ENCODE results near the gene PYM1. TPM values are rescaled to one million over a fixed set of nuclear protein-coding genes. Genes with fewer than 3 reads are reported as not detected.
A peak's percentile ranks its signal among the peaks of the same experiment; 100 is the strongest.
"Not testable (repeated sequence)": the region's sequence is repeated elsewhere in the genome, so short reads cannot be mapped to it uniquely, and the experiment has no call there.

PYM1 gene
- total and polyA plus RNA-seq, 2 donors = 20.1 to 31.1 TPM

DNA sequence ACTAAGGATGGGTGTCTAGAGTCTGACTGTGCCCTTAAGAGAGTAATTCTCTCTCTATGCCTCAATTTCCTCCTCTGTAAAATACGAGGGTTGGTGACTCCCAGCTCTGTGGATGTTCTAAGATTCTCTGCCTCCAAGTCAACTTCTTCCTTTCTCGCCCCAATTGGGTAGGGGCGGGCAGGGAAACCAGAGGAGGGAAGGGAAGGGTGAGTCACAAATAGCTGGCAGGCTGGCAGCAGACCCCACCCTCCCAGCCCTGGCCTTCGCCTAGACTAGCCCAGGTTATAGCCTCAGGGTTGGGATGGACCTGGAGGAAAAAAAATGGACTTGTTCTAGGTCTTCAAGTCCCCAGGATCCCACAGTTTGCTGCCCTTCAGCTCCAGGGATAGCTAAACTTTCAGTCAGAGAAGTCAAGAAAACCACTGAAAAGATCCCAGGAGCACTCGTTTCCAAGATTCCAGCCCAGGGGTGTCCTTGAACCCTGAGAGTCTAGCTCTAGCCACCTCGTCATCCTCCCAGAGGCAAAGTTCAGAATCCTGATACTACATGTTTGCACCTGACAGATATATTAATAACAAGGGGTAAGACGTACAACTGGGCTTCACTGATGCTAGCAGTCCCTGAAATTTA lies 5.6 kb upstream of the PYM1 start:
- DNase-seq (ENCODE audit: extremely low spot score) = no peak
- peaks cover 2% of the 10 kb centered on the region for H3K4me1 ChIP-seq (ENCODE audit: insufficient read depth)
- H3K27ac ChIP-seq (ENCODE audit: low read depth) = peak overlapping the region; percentile 4
- H3K4me3 ChIP-seq (ENCODE audit: low read depth, low read length) = no peak overlapping the region
- 77% methylated on average over 7 of the region's 7 CpGs for WGBS
- no peaks in the 10 kb centered on the region for H3K36me3 ChIP-seq (ENCODE audit: insufficient read depth)

GRCh38 chr12:55932551-55932910 lies 4.8 kb upstream of the PYM1 start:
- Histone ChIP-seq H3K36me3 (ENCODE audit: insufficient read depth) (no peaks in the 10 kb centered on the region), H3K27ac (ENCODE audit: low read depth) (peak overlapping the region; percentile 78), H3K4me3 (ENCODE audit: low read depth, low read length) (peak overlapping the region; percentile 72), H3K4me1 (ENCODE audit: insufficient read depth) (peaks cover 2% of the 10 kb centered on the region)
- no peak for DNase-seq (ENCODE audit: extremely low spot score)
- WGBS = 8% methylated on average over 4 of the region's 4 CpGs

DNA sequence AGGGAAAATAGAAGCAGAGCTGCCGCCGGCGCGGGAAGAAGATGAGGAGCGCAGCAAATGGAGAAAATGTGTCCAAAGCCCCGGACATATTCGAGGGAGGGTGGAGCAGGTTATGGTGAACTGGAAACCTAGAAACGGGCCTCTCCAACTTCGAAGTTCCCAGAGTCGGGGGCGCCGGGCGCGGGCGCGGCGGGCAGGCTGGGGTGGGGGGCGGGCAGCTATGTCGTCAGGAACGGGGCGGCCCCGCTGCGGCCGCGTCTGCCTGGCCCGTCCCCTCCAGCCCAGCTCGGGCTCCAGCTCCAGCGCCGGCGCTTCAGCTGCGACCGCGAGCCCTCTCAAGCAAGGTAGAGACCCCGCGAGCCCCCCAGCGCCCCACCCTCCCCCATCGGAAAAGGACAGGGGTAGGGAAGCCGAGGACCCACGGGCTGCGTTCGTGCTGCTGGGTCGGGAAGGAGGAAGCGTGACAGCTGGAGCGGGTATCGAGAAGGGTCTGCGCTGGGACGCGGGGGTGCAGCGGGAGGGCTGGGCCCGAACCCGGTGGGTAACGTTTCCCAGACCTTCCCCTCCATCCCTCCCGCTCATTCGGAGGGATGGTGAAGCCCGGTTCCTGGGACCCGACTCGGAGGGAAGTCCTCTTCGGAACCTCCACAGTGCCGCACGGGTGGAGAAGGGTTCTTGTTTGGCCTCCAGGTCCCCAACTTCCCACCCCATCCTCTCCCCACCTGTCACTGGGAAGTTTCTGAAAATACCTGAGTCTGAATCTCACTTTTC lies 4.3 kb upstream of the PYM1 start:
- Histone ChIP-seq H3K4me1 (ENCODE audit: insufficient read depth) (peaks cover 2% of the 10 kb centered on the region), H3K36me3 (ENCODE audit: insufficient read depth) (no peaks in the 10 kb centered on the region), H3K4me3 (ENCODE audit: low read depth, low read length) (peak overlapping the region; percentile 72), H3K27ac (ENCODE audit: low read depth) (peak overlapping the region; percentile 84)
- no peak for DNase-seq (ENCODE audit: extremely low spot score)
- 1% methylated on average over 60 of the region's 60 CpGs for WGBS

DNA sequence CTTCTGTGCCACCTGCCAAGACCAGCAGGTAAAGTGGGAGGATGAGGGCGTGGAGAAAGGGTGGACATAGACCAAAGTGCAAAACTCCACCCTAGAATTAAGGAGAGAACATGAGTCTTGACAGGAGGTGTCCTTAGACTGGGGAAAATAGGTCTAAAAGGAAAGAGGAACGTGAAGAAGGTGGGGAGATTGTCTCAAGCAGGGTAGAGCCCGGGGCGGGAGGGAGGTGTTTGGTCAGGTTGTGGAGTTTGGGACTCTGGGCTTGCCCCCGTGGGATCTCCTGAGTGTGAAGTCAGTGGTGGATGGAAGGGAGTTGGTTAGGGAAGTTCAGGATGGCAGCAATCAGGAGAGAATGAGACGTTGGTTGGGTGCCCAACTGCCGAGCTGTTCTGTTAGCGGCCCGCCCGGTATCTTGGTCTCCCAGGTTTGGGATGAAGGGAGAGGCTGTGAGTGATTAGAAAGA lies 3.7 kb upstream of the PYM1 start:
- peak overlapping the region; percentile 84 for H3K27ac ChIP-seq (ENCODE audit: low read depth)

GRCh38 chr12:55930771-55931316 lies 3.1 kb upstream of the PYM1 start, which contains the start of gene DGKA:
DGKA (plus strand) TSS chr12:55931162; CDS start chr12:55936504, 5,342 bp downstream.
- WGBS = 48% methylated on average over 3 of the region's 3 CpGs
- Histone ChIP-seq H3K27ac (ENCODE audit: low read depth) (peak within 1 kb of the TSS; percentile 84), H3K4me1 (ENCODE audit: insufficient read depth) (peaks cover 2% of the 10 kb centered on the region), H3K36me3 (ENCODE audit: insufficient read depth) (no peaks in the 10 kb centered on the region), H3K4me3 (ENCODE audit: low read depth, low read length) (peak within 1 kb of the TSS; percentile 72)
- DNase-seq (ENCODE audit: extremely low spot score) = no peak

More for the DNA sequence above, 3.7 kb upstream of the PYM1 start:
- peak overlapping the region; percentile 72 for H3K4me3 ChIP-seq (ENCODE audit: low read depth, low read length)
- H3K36me3 ChIP-seq (ENCODE audit: insufficient read depth) = no peaks in the 10 kb centered on the region
- H3K4me1 ChIP-seq (ENCODE audit: insufficient read depth) = peaks cover 2% of the 10 kb centered on the region
- no peak for DNase-seq (ENCODE audit: extremely low spot score)
- 11% methylated on average over 10 of the region's 10 CpGs for whole genome bisulfite sequencing

DNA sequence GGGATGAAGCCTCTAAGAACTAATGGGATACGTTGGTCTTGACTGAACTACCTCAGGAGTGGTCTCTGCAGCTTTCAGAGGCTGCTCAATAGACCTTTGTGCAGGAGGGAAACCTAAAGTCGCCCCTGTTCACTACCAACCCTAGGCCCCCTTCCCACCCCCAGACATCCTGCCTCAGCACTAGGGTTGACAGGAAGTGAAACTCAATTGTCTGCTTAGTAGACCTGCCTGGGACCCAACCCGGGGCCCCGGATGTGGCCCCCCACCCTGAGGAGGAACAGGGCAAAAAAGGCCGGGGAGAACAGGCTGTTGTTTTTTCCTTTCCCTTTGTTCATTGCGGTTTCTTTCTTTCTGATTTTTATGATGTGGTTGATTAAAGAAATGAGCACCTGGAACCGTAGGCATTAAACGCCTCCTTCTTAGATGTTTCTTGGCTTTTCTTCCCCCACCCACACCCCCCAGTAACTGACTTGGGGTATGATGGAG lies 1.7 kb upstream of the PYM1 start:
- no peak for DNase-seq (ENCODE audit: extremely low spot score)
- Histone ChIP-seq H3K36me3 (ENCODE audit: insufficient read depth) (no peaks in the 10 kb centered on the region), H3K4me3 (ENCODE audit: low read depth, low read length) (no peak overlapping the region), H3K27ac (ENCODE audit: low read depth) (no peak overlapping the region), H3K4me1 (ENCODE audit: insufficient read depth) (peaks cover 2% of the 10 kb centered on the region)
- WGBS = 62% methylated on average over 8 of the region's 8 CpGs

- H3K36me3 ChIP-seq (ENCODE audit: insufficient read depth) = no peaks in the 10 kb centered on the region
- WGBS = under 1% methylated on average over 42 of the region's 42 CpGs
- H3K4me3 ChIP-seq (ENCODE audit: low read depth, low read length) = peak overlapping the region; percentile 70
- peak overlapping the region; percentile 96 for H3K27ac ChIP-seq (ENCODE audit: low read depth)
- no peaks in the 10 kb centered on the region for H3K4me1 ChIP-seq (ENCODE audit: insufficient read depth)
- DNase-seq (ENCODE audit: extremely low spot score) = peak; percentile 87
Measured at GRCh38 chr12:55926738-55927587, 731 bp downstream of the PYM1 start.

DNA sequence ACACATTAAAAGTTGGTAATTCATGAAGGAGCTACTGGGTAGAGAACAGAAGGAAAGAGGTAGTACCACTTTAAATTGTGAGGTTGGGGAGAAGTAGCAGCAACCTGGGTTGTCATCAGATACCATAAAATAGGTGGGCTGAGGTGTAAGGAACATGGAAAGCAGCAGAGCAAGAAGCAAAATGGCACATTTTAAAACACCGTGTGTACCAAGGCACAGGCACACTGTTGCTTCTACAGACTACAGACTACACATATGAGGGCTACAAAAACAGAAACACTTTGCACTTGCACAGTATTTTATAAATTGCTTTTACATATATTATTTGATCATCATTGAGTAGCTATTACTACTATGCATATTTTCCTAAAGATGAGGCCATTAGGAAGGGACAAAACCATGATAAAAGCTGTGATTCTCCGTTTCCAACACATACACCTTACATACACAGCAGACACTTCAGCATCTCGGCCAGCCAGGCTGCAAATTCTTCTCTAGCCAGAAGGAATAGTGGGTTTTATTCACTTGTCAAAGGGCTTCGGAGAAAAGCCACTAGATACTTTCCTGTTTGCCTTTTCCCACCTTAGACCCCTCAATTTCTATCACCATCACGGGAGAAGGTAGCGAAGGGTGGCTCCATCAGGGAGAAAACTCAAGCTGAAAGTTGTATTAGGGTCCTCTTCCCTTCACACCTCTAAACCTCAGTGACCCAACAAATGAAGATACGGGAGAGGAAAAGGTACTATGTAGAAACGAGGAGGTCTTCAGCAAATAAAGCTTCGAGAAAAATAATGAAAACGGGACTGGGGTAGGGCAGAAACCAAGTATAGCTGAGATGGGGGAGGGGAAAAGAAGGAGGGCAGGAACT lies 1.6 kb downstream of the PYM1 start:
- H3K36me3 ChIP-seq (ENCODE audit: insufficient read depth) = no peaks in the 10 kb centered on the region
- WGBS = 11% methylated on average over 10 of the region's 10 CpGs
- peak overlapping the region; percentile 96 for H3K27ac ChIP-seq (ENCODE audit: low read depth)
- peak overlapping the region; percentile 70 for H3K4me3 ChIP-seq (ENCODE audit: low read depth, low read length)
- DNase-seq (ENCODE audit: extremely low spot score) = no peak
- H3K4me1 ChIP-seq (ENCODE audit: insufficient read depth) = no peaks in the 10 kb centered on the region

- 88% methylated on average over 4 of the region's 4 CpGs for WGBS
- no peak for DNase-seq (ENCODE audit: extremely low spot score)
- Histone ChIP-seq H3K36me3 (ENCODE audit: insufficient read depth) (no peaks in the 10 kb centered on the region), H3K4me1 (ENCODE audit: insufficient read depth) (no peaks in the 10 kb centered on the region), H3K4me3 (ENCODE audit: low read depth, low read length) (no peak overlapping the region), H3K27ac (ENCODE audit: low read depth) (no peak overlapping the region)
Measured at GRCh38 chr12:55925371-55925770, 2.3 kb downstream of the PYM1 start.

DNA sequence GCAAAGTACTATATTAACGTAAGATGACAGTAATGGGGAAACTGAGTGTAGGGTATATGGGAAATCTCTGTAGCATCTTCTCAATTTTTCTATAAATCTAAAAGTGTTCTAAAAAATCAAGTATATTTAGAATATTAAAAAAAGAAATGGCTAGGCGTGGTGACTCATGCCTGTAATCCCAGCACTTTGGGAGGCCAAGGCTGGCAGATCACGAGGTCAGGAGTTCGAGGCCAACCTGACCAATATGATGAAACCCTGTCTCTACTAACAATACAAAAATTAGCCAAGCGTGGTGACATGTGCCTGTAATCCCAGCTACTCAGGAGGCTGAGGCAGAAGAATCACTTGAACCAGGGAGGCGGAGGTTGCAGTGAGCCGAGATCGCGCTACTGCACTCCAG lies 4.0 kb downstream of the PYM1 start:
- H3K4me1 ChIP-seq (ENCODE audit: insufficient read depth); H3K4me3 ChIP-seq (ENCODE audit: low read depth, low read length); H3K36me3 ChIP-seq (ENCODE audit: insufficient read depth); H3K27ac ChIP-seq (ENCODE audit: low read depth); DNase-seq (ENCODE audit: extremely low spot score): not testable (repeated sequence)
- WGBS = 95% methylated on average over 9 of the region's 9 CpGs

DNA sequence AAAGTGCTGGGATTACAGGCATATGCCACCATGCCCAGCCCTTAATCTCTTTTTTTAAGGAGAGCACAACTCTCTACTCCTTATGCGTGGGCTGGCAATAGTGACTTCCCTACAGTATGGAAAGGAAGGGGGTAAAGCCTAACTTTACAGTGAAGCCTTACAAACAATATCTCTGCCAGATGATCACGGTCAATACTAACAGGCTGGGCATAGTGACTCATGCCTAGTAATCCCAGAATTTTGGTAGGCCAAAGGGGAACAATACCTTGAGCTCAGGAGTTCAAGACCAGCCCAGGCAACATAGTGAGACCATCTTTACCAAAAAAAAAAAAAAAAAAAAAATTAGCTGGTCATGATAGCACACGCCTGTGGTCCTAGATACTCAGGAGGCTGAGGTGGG lies 5.6 kb downstream of the PYM1 start:
- Histone ChIP-seq H3K4me1 (ENCODE audit: insufficient read depth) (no peaks in the 10 kb centered on the region), H3K36me3 (ENCODE audit: insufficient read depth) (no peaks in the 10 kb centered on the region), H3K4me3 (ENCODE audit: low read depth, low read length) (no peak overlapping the region), H3K27ac (ENCODE audit: low read depth) (no peak overlapping the region)
- no peak for DNase-seq (ENCODE audit: extremely low spot score)
- WGBS = 92% methylated on average over 3 of the region's 3 CpGs

DNA sequence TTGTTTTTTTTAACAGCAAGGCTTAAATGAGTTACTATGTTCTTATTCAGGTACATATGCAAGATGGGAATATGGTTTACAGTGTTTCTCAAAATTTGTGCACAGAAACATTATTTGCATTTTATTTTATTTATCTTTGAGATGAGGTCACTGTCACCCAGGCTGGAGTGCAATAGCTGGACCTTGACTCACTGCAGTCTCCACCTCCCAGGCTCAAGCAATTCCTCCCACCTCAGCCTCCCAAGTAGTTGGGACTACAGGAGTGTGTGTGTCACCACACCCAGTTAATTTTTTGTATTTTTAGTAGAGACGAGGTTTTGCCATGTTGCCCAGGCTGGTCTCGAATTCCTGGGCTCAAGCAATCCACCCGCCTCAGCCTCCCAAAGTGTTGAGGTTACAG lies 8.7 kb downstream of the PYM1 start:
- not testable (repeated sequence) for H3K27ac ChIP-seq (ENCODE audit: low read depth); H3K4me1 ChIP-seq (ENCODE audit: insufficient read depth); DNase-seq (ENCODE audit: extremely low spot score); H3K4me3 ChIP-seq (ENCODE audit: low read depth, low read length); H3K36me3 ChIP-seq (ENCODE audit: insufficient read depth)
- WGBS = 86% methylated on average over 3 of the region's 3 CpGs

Data from urinary bladder (tissue), 4 donors.